HCT116 (cell line): Measurements from ENCODE around the gene LAS1L.

Experiments used
- EZH2 ChIP-seq: fragments of 200-600 bp; sonication (generic); IDR thresholded peaks from 2 replicates; pipeline ENCODE4 v1.6.1; 2017; ENCODE audit warnings: antibody characterized with exemption, mixed run types
- TF ChIP-seq, protein P1 (sequence below), 3 experiments: fragments of 200-600 bp in 1 of 3; sonication (generic) in 1 of 3; IDR thresholded peaks in 2 of 3; conservative IDR thresholded peaks in 1 of 3; 2 replicates each; pipeline ENCODE4 v1.5.1; 2012 to 2017; ENCODE audit warnings: low read depth in 2 of 3, low read length in 2 of 3, antibody characterized with exemption in 1 of 3, borderline replicate concordance in 1 of 3, control low read depth in 1 of 3, mild to moderate bottlenecking in 1 of 3, mixed read lengths in 1 of 3, mixed run types in 1 of 3, moderate library complexity in 1 of 3; ENCODE audit not compliant: insufficient read depth in 1 of 3

DNA sequence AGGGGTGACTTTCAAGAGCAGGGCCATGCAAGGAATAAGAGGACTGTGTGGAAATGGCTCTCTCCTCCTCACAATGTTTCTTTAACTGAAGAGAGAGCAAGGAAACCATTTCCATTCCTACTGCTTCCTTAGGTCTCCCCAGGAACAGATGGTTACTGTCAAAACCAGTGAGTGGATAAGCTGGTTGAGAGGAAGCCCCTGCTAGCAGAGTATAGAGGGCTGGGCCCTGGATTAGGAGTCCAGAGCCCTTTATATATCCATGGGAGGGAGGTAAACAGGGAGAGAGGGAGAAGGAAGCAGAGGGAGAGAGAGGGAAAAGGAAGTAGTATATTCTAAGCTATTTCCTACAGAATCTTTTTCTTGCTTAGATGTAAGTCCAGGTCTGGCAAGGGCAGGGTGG is 43.8 kb upstream of the LAS1L start:
- TF ChIP-seq, protein P1, sequence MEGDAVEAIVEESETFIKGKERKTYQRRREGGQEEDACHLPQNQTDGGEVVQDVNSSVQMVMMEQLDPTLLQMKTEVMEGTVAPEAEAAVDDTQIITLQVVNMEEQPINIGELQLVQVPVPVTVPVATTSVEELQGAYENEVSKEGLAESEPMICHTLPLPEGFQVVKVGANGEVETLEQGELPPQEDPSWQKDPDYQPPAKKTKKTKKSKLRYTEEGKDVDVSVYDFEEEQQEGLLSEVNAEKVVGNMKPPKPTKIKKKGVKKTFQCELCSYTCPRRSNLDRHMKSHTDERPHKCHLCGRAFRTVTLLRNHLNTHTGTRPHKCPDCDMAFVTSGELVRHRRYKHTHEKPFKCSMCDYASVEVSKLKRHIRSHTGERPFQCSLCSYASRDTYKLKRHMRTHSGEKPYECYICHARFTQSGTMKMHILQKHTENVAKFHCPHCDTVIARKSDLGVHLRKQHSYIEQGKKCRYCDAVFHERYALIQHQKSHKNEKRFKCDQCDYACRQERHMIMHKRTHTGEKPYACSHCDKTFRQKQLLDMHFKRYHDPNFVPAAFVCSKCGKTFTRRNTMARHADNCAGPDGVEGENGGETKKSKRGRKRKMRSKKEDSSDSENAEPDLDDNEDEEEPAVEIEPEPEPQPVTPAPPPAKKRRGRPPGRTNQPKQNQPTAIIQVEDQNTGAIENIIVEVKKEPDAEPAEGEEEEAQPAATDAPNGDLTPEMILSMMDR (IDR thresholded peaks at IDR 0.05 in 2 of 3, conservative IDR thresholded peaks at IDR 0.05 in 1 of 3; ENCODE audit: borderline replicate concordance in 1 of 3, insufficient read depth in 1 of 3, low read depth in 2 of 3, low read length in 2 of 3) = no peak
- no peak for TF ChIP-seq EZH2
